PC-3 (cell line): Measurements from ENCODE around the gene RALGPS1. TPM values are rescaled to one million over a fixed set of nuclear protein-coding genes. Genes with fewer than 3 reads are reported as not detected.

Experiments used
- ATAC-seq: fragments of 200-7000 bp; cut with Tn5 transposase; 2 replicates; pipeline ENCODE4 v1.9.1; 2020; ENCODE audit warnings: mild to moderate bottlenecking, moderate library complexity
- BruUV-seq: library from RNA; stranded (reverse); fragments of 400-500 nt; replicated peaks from 2 replicates; lab custom pipeline; 2021; lab: Mats Ljungman, UMichigan
- CTCF ChIA-PET: fragments of 300-600 bp; sonication (Branson Sonifier 250); formaldehyde crosslinking; loops from one replicate; lab custom pipeline; 2022; ENCODE audit warnings: antibody characterized with exemption; lab: Charles Lee
- POLR2A ChIA-PET: fragments of 300-600 bp; sonication (Branson Sonifier 250); formaldehyde crosslinking; loops from one replicate; lab custom pipeline; 2022; ENCODE audit warnings: antibody characterized with exemption; ENCODE audit not compliant: unreplicated experiment; lab: Charles Lee
- DNase-seq: peaks from one replicate; pipeline ENCODE4 v3.0.0-alpha.2; 2015
- H2AFZ ChIP-seq: fragments of 300-600 bp; sonication (generic); 2 replicates; pipeline ENCODE4 v1.6.0; 2016; ENCODE audit warnings: antibody characterized with exemption, low read length
- H3F3A ChIP-seq: fragments of 300-600 bp; sonication (generic); one replicate; pipeline ENCODE4 v1.6.0; 2017; ENCODE audit warnings: antibody characterized with exemption, low read length, control low read depth, mild to moderate bottlenecking; ENCODE audit not compliant: unreplicated experiment
- H3K27ac ChIP-seq: fragments of 300-600 bp; sonication (generic); 2 replicates; pipeline ENCODE4 v1.5.1; 2016; ENCODE audit warnings: mild to moderate bottlenecking, low read length
- H3K27me3 ChIP-seq: fragments of 300-600 bp; sonication (generic); 2 replicates; pipeline ENCODE4 v1.6.1; 2016; ENCODE audit warnings: low read length, mixed read lengths
- H3K36me3 ChIP-seq: fragments of 300-600 bp; sonication (generic); 2 replicates; pipeline ENCODE4 v1.6.1; 2016; ENCODE audit warnings: low read depth, mixed run types, low read length, mixed read lengths
- H3K4me1 ChIP-seq: fragments of 300-600 bp; sonication (generic); 2 replicates; pipeline ENCODE4 v1.5.1; 2016; ENCODE audit warnings: low read length; ENCODE audit not compliant: insufficient read depth
- H3K4me2 ChIP-seq: fragments of 300-600 bp; sonication (generic); 2 replicates; pipeline ENCODE4 v1.6.0; 2016; ENCODE audit warnings: low read length
- H3K4me3 ChIP-seq: fragments of 300-600 bp; sonication (generic); 2 replicates; pipeline ENCODE4 v1.5.1; 2016; ENCODE audit warnings: mild to moderate bottlenecking, low read length, mixed read lengths
- H3K79me2 ChIP-seq: fragments of 300-600 bp; sonication (generic); 2 replicates; pipeline ENCODE4 v1.6.1; 2017; ENCODE audit warnings: low read length, mixed read lengths
- H3K9ac ChIP-seq: fragments of 300-600 bp; sonication (generic); 2 replicates; pipeline ENCODE4 v1.6.0; 2016; ENCODE audit warnings: mild to moderate bottlenecking, low read length
- H3K9me2 ChIP-seq: fragments of 300-600 bp; sonication (generic); replicated peaks from 2 replicates; pipeline ENCODE4 v1.6.1; 2016; ENCODE audit warnings: mixed run types, low read length, mixed read lengths
- H3K9me3 ChIP-seq: fragments of 300-600 bp; sonication (generic); 2 replicates; pipeline ENCODE4 v1.6.1; 2016; ENCODE audit warnings: low read length, mixed read lengths
- H4K20me1 ChIP-seq: fragments of 300-600 bp; sonication (generic); 2 replicates; pipeline ENCODE4 v1.6.1; 2016; ENCODE audit warnings: low read length, mixed read lengths
- CTCF ChIP-seq: fragments of 300-600 bp; sonication (generic); conservative IDR thresholded peaks from 2 replicates; pipeline ENCODE4 v1.5.1; 2017; ENCODE audit warnings: antibody characterized with exemption, low read depth, mild to moderate bottlenecking, low read length
- EZH2 ChIP-seq: fragments of 300-600 bp; sonication (generic); IDR thresholded peaks from one replicate; pipeline ENCODE4 v1.6.1; 2017; ENCODE audit warnings: antibody characterized with exemption, mild to moderate bottlenecking, low read length; ENCODE audit not compliant: unreplicated experiment
- EZH2phosphoT487 ChIP-seq: fragments of 300-600 bp; sonication (generic); IDR thresholded peaks from 2 replicates; pipeline ENCODE4 v1.6.1; 2018; ENCODE audit warnings: mild to moderate bottlenecking, antibody characterized with exemption, low read length, borderline replicate concordance
- intact Hi-C: fragments of 100-400 bp; cut with micrococcal nuclease; formaldehyde crosslinking; loops from 2 replicates; pipeline ENCODE4 v1.9.0; 2023
- total RNA-seq: library from RNA; depleted of rRNA; stranded (reverse); fragments of >200 nt; gene quantifications from 2 replicates; pipeline ENCODE4 v1.2.3, GENCODE V29; 2014

RALGPS1 gene
- total RNA-seq, 1 experiment from 2014 or later = 10.2 TPM

GRCh38 chr9:127197861-127198430 lies 283.4 kb downstream of the RALGPS1 start:
- Histone ChIP-seq H3K4me2 (no peak overlapping the region), H3K27ac (no peak overlapping the region), H3K27me3 (no peaks in the 10 kb centered on the region), H4K20me1 (no peaks in the 10 kb centered on the region), H3K79me2 (no peaks in the 10 kb centered on the region), H3K9me3 (no peaks in the 10 kb centered on the region), H2AFZ (no peak overlapping the region), H3K4me1 (peaks cover 16% of the 10 kb centered on the region), H3K9ac (no peak overlapping the region), H3F3A (no peaks in the 10 kb centered on the region), H3K4me3 (no peak overlapping the region), H3K9me2 (no peaks in the 10 kb centered on the region), H3K36me3 (no peaks in the 10 kb centered on the region)
- POLR2A ChIA-PET = no interaction called here
- CTCF ChIA-PET = interaction anchor here (0.8 kb wide), 1 partner anchor 256 kb away, joined by 3 read pairs; no protein-coding TSS in a partner anchor
- BruUV-seq = no TSS peak
- intact Hi-C loops = no loop called here
- TF ChIP-seq CTCF = no peak
- no peak for TF ChIP-seq EZH2
- no peak for TF ChIP-seq EZH2phosphoT487
- no peak for ATAC-seq
- no peak for DNase-seq

- no peak overlapping the region for H3K27ac ChIP-seq
- no TSS peak for BruUV-seq
These were observed 284.0 kb downstream of the RALGPS1 start for GRCh38 chr9:127198587-127198986.

More at GRCh38 chr9:127198587-127198986, 284.0 kb downstream of the RALGPS1 start:
- intact Hi-C loops = no loop called here
- no peak for DNase-seq
- Histone ChIP-seq H3K4me3 (no peak overlapping the region), H3K9me3 (no peaks in the 10 kb centered on the region), H3F3A (no peaks in the 10 kb centered on the region), H3K36me3 (no peaks in the 10 kb centered on the region), H3K9ac (no peak overlapping the region), H3K9me2 (no peaks in the 10 kb centered on the region), H3K4me1 (peaks cover 16% of the 10 kb centered on the region), H3K79me2 (no peaks in the 10 kb centered on the region), H3K4me2 (no peak overlapping the region), H2AFZ (no peak overlapping the region), H3K27me3 (no peaks in the 10 kb centered on the region), H4K20me1 (no peaks in the 10 kb centered on the region)
- ChIA-PET CTCF (no interaction called here), POLR2A (no interaction called here)
- ATAC-seq = no peak
- no peak for TF ChIP-seq EZH2
- no peak for TF ChIP-seq CTCF
- no peak for TF ChIP-seq EZH2phosphoT487
